H9 (cell line): ENCODE data around the gene IGF2BP3. TPM values are rescaled to one million over a fixed set of nuclear protein-coding genes. Genes with fewer than 3 reads are reported as not detected.
A peak's percentile ranks its signal among the peaks of the same experiment; 100 is the strongest.

Experiments
- DNase-seq: peaks from one replicate; pipeline ENCODE4 v3.0.0-alpha.2; 2017
- H2AFZ ChIP-seq: one replicate; pipeline ENCODE4 v1.6.1; 2013; ENCODE audit warnings: mild to moderate bottlenecking, low read length, control low read depth, moderate library complexity
- H2AK5ac ChIP-seq: 2 replicates; pipeline ENCODE4 v1.6.1; 2013; ENCODE audit warnings: low read length, control low read depth, mixed read lengths; ENCODE audit not compliant: insufficient read length
- H2BK120ac ChIP-seq: one replicate; pipeline ENCODE4 v1.6.1; 2013; ENCODE audit warnings: low read depth, mild to moderate bottlenecking, low read length, control low read depth, inconsistent platforms; ENCODE audit not compliant: poor library complexity, severe bottlenecking
- H2BK12ac ChIP-seq: 2 replicates; pipeline ENCODE4 v1.6.1; 2013; ENCODE audit warnings: low read length, control low read depth, mixed read lengths, low read depth; ENCODE audit not compliant: insufficient read length
- H2BK15ac ChIP-seq: 2 replicates; pipeline ENCODE4 v1.6.1; 2013; ENCODE audit warnings: low read depth, low read length, control low read depth
- H2BK20ac ChIP-seq: one replicate; pipeline ENCODE4 v1.6.1; 2013; ENCODE audit warnings: low read depth, mild to moderate bottlenecking, low read length, control low read depth, inconsistent platforms; ENCODE audit not compliant: poor library complexity, severe bottlenecking
- H2BK5ac ChIP-seq: 2 replicates; pipeline ENCODE4 v1.6.1; 2013; ENCODE audit warnings: low read length, control low read depth, mixed read lengths; ENCODE audit not compliant: insufficient read length
- H3K14ac ChIP-seq: 2 replicates; pipeline ENCODE4 v1.6.1; 2013; ENCODE audit warnings: low read length, control low read depth; ENCODE audit not compliant: insufficient read depth
- H3K18ac ChIP-seq: 2 replicates; pipeline ENCODE4 v1.6.1; 2013; ENCODE audit warnings: low read depth, mild to moderate bottlenecking, mixed read lengths, low read length, control low read depth; ENCODE audit not compliant: insufficient read length
- H3K23ac ChIP-seq: 2 replicates; pipeline ENCODE4 v1.6.1; 2013; ENCODE audit warnings: low read length, control low read depth, mixed read lengths, low read depth; ENCODE audit not compliant: insufficient read length
- H3K23me2 ChIP-seq: 2 replicates; pipeline ENCODE4 v1.6.1; 2013; ENCODE audit warnings: low read depth, mild to moderate bottlenecking, mixed read lengths, low read length, control low read depth; ENCODE audit not compliant: insufficient read length, poor library complexity, severe bottlenecking
- H3K27ac ChIP-seq: 2 replicates; pipeline ENCODE4 v1.5.1; 2013; ENCODE audit warnings: low read length, control low read depth, mixed read lengths, low read depth; ENCODE audit not compliant: insufficient read length
- H3K27me3 ChIP-seq: 2 replicates; pipeline ENCODE4 v1.6.1; 2013; ENCODE audit warnings: low read length, control low read depth, inconsistent platforms; ENCODE audit not compliant: insufficient read depth
- H3K4ac ChIP-seq: 2 replicates; pipeline ENCODE4 v1.6.1; 2013; ENCODE audit warnings: low read depth, mild to moderate bottlenecking, control low read depth, inconsistent platforms, low read length, moderate library complexity
- H3K4me1 ChIP-seq: 2 replicates; pipeline ENCODE4 v1.6.1; 2013; ENCODE audit warnings: low read length, control low read depth, inconsistent platforms; ENCODE audit not compliant: insufficient read depth
- H3K4me2 ChIP-seq: 2 replicates; pipeline ENCODE4 v1.6.1; 2013; ENCODE audit warnings: low read length, control low read depth, mixed read lengths; ENCODE audit not compliant: insufficient read length, insufficient read depth
- H3K56ac ChIP-seq: 2 replicates; pipeline ENCODE4 v1.6.1; 2013; ENCODE audit warnings: low read depth, mild to moderate bottlenecking, mixed read lengths, low read length, control low read depth; ENCODE audit not compliant: insufficient read length
- H3K79me1 ChIP-seq: 2 replicates; pipeline ENCODE4 v1.6.1; 2013; ENCODE audit warnings: low read depth, mild to moderate bottlenecking, moderate library complexity, low read length, control low read depth, inconsistent platforms; ENCODE audit not compliant: insufficient read depth, poor library complexity, severe bottlenecking
- H3K79me2 ChIP-seq: 2 replicates; pipeline ENCODE4 v1.6.1; 2013; ENCODE audit warnings: low read length, control low read depth, inconsistent platforms; ENCODE audit not compliant: insufficient read depth
- H3K9ac ChIP-seq: 2 replicates; pipeline ENCODE4 v1.6.1; 2013; ENCODE audit warnings: low read length, control low read depth, mixed read lengths; ENCODE audit not compliant: insufficient read length; ENCODE audit errors: extremely low read depth
- H3K9me3 ChIP-seq: one replicate; pipeline ENCODE4 v1.6.1; 2013; ENCODE audit warnings: low read depth, low read length, inconsistent platforms; ENCODE audit not compliant: control insufficient read depth
- H3T11ph ChIP-seq: one replicate; pipeline ENCODE4 v1.6.1; 2013; ENCODE audit warnings: mild to moderate bottlenecking, low read length, control low read depth, inconsistent platforms
- H4K20me1 ChIP-seq: one replicate; pipeline ENCODE4 v1.6.1; 2013; ENCODE audit not compliant: control insufficient read depth, insufficient read length, insufficient read depth
- H4K5ac ChIP-seq: 2 replicates; pipeline ENCODE4 v1.6.1; 2013; ENCODE audit warnings: low read depth, mild to moderate bottlenecking, mixed read lengths, low read length, control low read depth; ENCODE audit not compliant: insufficient read length
- H4K8ac ChIP-seq: replicated peaks from 2 replicates; pipeline ENCODE4 v1.6.1; 2013; ENCODE audit warnings: low read length, control low read depth, mixed read lengths, low read depth; ENCODE audit not compliant: insufficient read length
- H4K91ac ChIP-seq: 2 replicates; pipeline ENCODE4 v1.6.1; 2013; ENCODE audit warnings: low read depth, mild to moderate bottlenecking, moderate library complexity, mixed read lengths, low read length, control low read depth; ENCODE audit not compliant: insufficient read length
- H3K27ac Mint-ChIP-seq, 3 experiments: 2 replicates in 2 of 3; 3 replicates in 1 of 3; pipeline ENCODE4 v1.8.0; 2020 to 2021; ENCODE audit warnings: mixed read lengths in 3 of 3, mild to moderate bottlenecking in 1 of 3, moderate library complexity in 1 of 3
- H3K27me3 Mint-ChIP-seq: 2 replicates; pipeline ENCODE4 v1.8.0; 2021; ENCODE audit warnings: low read depth, mild to moderate bottlenecking, moderate library complexity, mixed read lengths
- H3K36me3 Mint-ChIP-seq, 3 experiments: 2 replicates in 2 of 3; 3 replicates in 1 of 3; pipeline ENCODE4 v1.8.0; 2020 to 2021; ENCODE audit warnings: low read depth in 3 of 3, mixed read lengths in 3 of 3; ENCODE audit not compliant: insufficient read depth in 1 of 3
- H3K4me1 Mint-ChIP-seq, 2 experiments: 2 replicates each; pipeline ENCODE4 v1.8.0; 2020; ENCODE audit warnings: mixed read lengths in 2 of 2
- H3K4me3 Mint-ChIP-seq, 2 experiments: 2 replicates in 1 of 2; 3 replicates in 1 of 2; pipeline ENCODE4 v1.8.0; 2020 to 2021; ENCODE audit warnings: mild to moderate bottlenecking in 2 of 2, mixed read lengths in 2 of 2, moderate library complexity in 1 of 2
- H3K9me3 Mint-ChIP-seq, 2 experiments: 2 replicates in 1 of 2; 3 replicates in 1 of 2; pipeline ENCODE4 v1.8.0; 2020; ENCODE audit warnings: mild to moderate bottlenecking in 2 of 2, mixed read lengths in 2 of 2, moderate library complexity in 1 of 2
- total RNA-seq: library from RNA; stranded (reverse); gene quantifications from 2 replicates; pipeline ENCODE4 v1.2.1, GENCODE V29; 2021
- TF ChIP-seq, protein P1 (sequence below): fragments of 200-600 bp; sonication (generic); conservative IDR thresholded peaks from 3 replicates; pipeline ENCODE4 v1.8.0; 2021; ENCODE audit warnings: antibody characterized with exemption, mild to moderate bottlenecking

The IGF2BP3 gene
- total RNA-seq, 1 experiment from 2014 or later = 197 TPM

DNA sequence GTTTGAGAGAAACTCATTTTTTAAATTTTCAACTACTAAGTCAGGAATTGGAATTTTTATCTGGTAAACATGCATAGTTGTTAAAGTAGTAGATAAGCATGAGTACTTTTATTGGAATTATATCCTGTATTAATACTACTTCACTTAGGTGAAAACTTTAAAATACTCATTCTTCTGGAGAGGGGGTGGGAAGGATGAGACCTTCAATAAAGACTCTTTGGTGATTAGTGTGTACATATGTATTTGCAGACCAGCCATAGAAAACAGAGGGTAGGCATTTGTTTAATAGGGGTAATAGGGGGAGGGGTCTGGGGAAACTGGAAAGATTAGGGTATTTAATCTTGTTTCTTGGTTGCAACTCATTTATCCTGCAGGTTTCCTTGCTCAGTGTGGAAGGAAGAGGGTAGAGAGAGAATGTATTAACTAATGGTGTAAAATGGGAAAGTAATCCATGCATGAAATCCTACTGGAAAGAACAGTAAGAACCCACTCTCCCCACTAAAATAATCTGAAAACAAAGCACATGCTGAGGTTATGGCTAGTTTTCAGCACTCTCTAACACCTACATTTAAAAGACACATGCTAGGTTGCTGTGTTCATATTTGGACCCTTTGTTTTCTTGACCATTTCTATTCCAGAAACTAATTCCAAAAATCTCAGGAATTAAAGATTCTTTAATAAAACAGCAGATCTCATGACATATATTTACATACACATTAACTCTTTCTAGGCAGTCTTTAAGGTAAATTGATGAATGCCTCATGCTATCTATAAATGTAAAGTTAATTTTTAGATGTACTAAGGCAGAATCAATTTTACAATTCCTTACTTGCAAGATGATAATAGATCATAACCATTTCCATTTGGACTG, 6.2 kb upstream of the IGF2BP3 start:
- peaks cover 14% of the 10 kb centered on the region for H3K23me2 ChIP-seq
- H3K56ac ChIP-seq = no peak overlapping the region
- peak overlapping the region; percentile 91 to 99 (median 93) for H3K27ac Mint-ChIP-seq
- no peaks in the 10 kb centered on the region for H3K27me3 ChIP-seq
- H3K79me2 ChIP-seq = peaks cover 12% of the 10 kb centered on the region; the same call in 1 of the 2 replicates
- H2BK20ac ChIP-seq = no peak overlapping the region
- peak overlapping the region; percentile 82 for H3K9ac ChIP-seq
- no peak overlapping the region for H4K8ac ChIP-seq
- H4K20me1 ChIP-seq = no peaks in the 10 kb centered on the region
- H3K9me3 ChIP-seq = no peaks in the 10 kb centered on the region
- no peaks in the 10 kb centered on the region; a peak in 2 of 5 replicates for H3K9me3 Mint-ChIP-seq
- H2AK5ac ChIP-seq = no peak overlapping the region
- no peaks in the 10 kb centered on the region for H3K27me3 Mint-ChIP-seq
- TF ChIP-seq, protein P1, sequence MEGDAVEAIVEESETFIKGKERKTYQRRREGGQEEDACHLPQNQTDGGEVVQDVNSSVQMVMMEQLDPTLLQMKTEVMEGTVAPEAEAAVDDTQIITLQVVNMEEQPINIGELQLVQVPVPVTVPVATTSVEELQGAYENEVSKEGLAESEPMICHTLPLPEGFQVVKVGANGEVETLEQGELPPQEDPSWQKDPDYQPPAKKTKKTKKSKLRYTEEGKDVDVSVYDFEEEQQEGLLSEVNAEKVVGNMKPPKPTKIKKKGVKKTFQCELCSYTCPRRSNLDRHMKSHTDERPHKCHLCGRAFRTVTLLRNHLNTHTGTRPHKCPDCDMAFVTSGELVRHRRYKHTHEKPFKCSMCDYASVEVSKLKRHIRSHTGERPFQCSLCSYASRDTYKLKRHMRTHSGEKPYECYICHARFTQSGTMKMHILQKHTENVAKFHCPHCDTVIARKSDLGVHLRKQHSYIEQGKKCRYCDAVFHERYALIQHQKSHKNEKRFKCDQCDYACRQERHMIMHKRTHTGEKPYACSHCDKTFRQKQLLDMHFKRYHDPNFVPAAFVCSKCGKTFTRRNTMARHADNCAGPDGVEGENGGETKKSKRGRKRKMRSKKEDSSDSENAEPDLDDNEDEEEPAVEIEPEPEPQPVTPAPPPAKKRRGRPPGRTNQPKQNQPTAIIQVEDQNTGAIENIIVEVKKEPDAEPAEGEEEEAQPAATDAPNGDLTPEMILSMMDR = no peak
- no peak overlapping the region for H2BK5ac ChIP-seq
- no peak overlapping the region for H3T11ph ChIP-seq
- no peak overlapping the region for H3K14ac ChIP-seq
- no peaks in the 10 kb centered on the region; the same call in 1 of the 2 replicates for H3K4me1 ChIP-seq
- H2AFZ ChIP-seq = no peak overlapping the region
- H3K4me2 ChIP-seq = peak overlapping the region; percentile 90
- H3K27ac ChIP-seq = no peak overlapping the region
- H4K5ac ChIP-seq = no peak overlapping the region
- H2BK12ac ChIP-seq = no peak overlapping the region
- no peak for DNase-seq
- peak overlapping the region; percentile 91 for H3K4me3 Mint-ChIP-seq
- no peak overlapping the region for H4K91ac ChIP-seq
- no peak overlapping the region for H3K18ac ChIP-seq
- peaks cover 0 to 3% (median 2%) of the 10 kb centered on the region in 3 experiments; a peak in 5 of 7 replicates for H3K36me3 Mint-ChIP-seq
- H3K23ac ChIP-seq = no peak overlapping the region
- H2BK120ac ChIP-seq = no peak overlapping the region
- H2BK15ac ChIP-seq = no peak overlapping the region
- H3K79me1 ChIP-seq = no peaks in the 10 kb centered on the region
- peaks cover 32 to 37% of the 10 kb centered on the region in 2 experiments for H3K4me1 Mint-ChIP-seq
- H3K4ac ChIP-seq = no peak overlapping the region
